MCF 10A (cell line): ENCODE results near the gene GIT1. TPM values are rescaled to one million over a fixed set of nuclear protein-coding genes. Genes with fewer than 3 reads are reported as not detected.
A peak's percentile ranks its signal among the peaks of the same experiment; 100 is the strongest.

Source experiments
- BruUV-seq: library from RNA; stranded (reverse); fragments of 400-500 nt; replicated peaks from 2 replicates; lab custom pipeline; 2021; lab: Mats Ljungman, UMichigan
- CTCF ChIA-PET: fragments of 300-600 bp; sonication (Branson Sonifier 250); formaldehyde crosslinking; extraction: SDS; loops from one replicate; lab custom pipeline; 2021; ENCODE audit warnings: antibody characterized with exemption, inconsistent platforms; lab: Yijun Ruan, JAX
- POLR2A ChIA-PET: fragments of 300-600, 350-650 bp; sonication (Branson Sonifier 250); formaldehyde crosslinking; extraction: SDS; loops from one replicate; lab custom pipeline; 2020; ENCODE audit warnings: antibody characterized with exemption, inconsistent platforms; lab: Yijun Ruan, JAX
- DNase-seq: peaks from one replicate; pipeline ENCODE4 v3.0.0-alpha.2; 2018; ENCODE audit not compliant: unreplicated experiment
- H3K27ac Mint-ChIP-seq: one replicate; pipeline ENCODE4 v1.8.0; 2022; ENCODE audit warnings: mild to moderate bottlenecking, low read depth, mixed read lengths; ENCODE audit not compliant: unreplicated experiment
- H3K27me3 Mint-ChIP-seq: one replicate; pipeline ENCODE4 v1.8.0; 2022; ENCODE audit warnings: mixed read lengths; ENCODE audit not compliant: insufficient read depth, unreplicated experiment
- H3K36me3 Mint-ChIP-seq: one replicate; pipeline ENCODE4 v1.8.0; 2022; ENCODE audit warnings: mild to moderate bottlenecking, moderate library complexity, mixed read lengths; ENCODE audit not compliant: insufficient read depth, unreplicated experiment
- H3K4me1 Mint-ChIP-seq: one replicate; pipeline ENCODE4 v1.8.0; 2022; ENCODE audit warnings: mixed read lengths; ENCODE audit not compliant: insufficient read depth, unreplicated experiment
- H3K4me3 Mint-ChIP-seq: one replicate; pipeline ENCODE4 v1.8.0; 2022; ENCODE audit warnings: mild to moderate bottlenecking, moderate library complexity, mixed read lengths; ENCODE audit not compliant: unreplicated experiment
- H3K9me3 Mint-ChIP-seq: one replicate; pipeline ENCODE4 v1.8.0; 2022; ENCODE audit warnings: mixed read lengths; ENCODE audit not compliant: unreplicated experiment
- CTCF ChIP-seq: fragments of 200-600 bp; IDR thresholded peaks from one replicate; pipeline ENCODE4 v1.8.0; 2022; ENCODE audit warnings: antibody characterized with exemption, mild to moderate bottlenecking; ENCODE audit not compliant: unreplicated experiment
- intact Hi-C: fragments of 100-400 bp; cut with micrococcal nuclease; formaldehyde crosslinking; loops from 2 replicates; pipeline ENCODE4 v1.14.1; 2022
- total RNA-seq: library from RNA; stranded (reverse); gene quantifications from 2 replicates; pipeline ENCODE4 v1.2.3, GENCODE V29; 2022

Gene GIT1
- total RNA-seq, 1 experiment from 2014 or later, result 49.0 TPM

DNA sequence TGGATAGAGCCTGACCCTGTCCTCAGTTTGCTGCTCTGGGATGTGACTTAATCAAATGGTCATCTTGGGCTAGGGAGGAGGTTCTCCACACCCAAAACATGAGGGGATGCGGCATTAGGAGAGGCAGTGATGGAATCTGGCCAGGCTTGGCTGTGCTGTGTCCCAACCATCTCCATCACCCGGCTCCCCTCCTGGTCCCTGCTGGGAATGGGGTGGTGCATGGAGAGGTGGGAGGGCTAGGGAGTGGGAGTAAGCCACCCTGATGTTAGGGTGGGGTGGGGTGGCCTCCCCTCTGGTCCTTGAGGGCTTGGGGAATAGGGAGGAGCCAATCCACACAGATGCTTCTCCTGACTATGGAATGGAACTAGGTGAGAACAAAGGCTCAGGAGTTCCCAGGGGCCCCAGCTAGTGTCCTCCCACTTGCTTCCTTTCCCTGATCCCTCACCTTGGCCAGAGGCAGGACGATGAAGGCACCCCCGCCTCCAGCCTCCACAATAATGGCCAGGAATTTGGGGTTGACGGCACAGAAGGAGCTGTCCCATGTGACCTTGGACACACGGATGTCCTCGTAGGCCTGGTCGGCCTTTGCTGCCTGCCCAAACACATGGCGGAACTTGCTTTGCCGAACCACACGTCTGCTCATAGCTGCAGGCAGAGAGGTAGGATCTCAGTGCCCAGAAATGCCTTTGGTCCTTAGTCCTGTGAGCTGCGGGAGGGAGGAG lies 31.5 kb upstream of the GIT1 start:
- H3K36me3 Mint-ChIP-seq, result peaks cover 9% of the 10 kb centered on the region
- ChIA-PET POLR2A (interaction anchor here (0.6 to 1.3 kb wide), 5 partner anchors 12 to 672 kb away, joined by 3 read pairs; no protein-coding TSS in a partner anchor), CTCF (interaction anchor here (0.5 to 0.9 kb wide), 3 partner anchors 30 to 179 kb away, joined by 3 to 5 read pairs (median 3); no protein-coding TSS in a partner anchor)
- H3K27ac Mint-ChIP-seq, result no peak overlapping the region
- H3K4me3 Mint-ChIP-seq, result no peak overlapping the region
- no peak for DNase-seq
- peaks cover 48% of the 10 kb centered on the region for H3K4me1 Mint-ChIP-seq
- BruUV-seq, result no TSS peak
- H3K27me3 Mint-ChIP-seq, result no peaks in the 10 kb centered on the region
- TF ChIP-seq CTCF, result no peak
- H3K9me3 Mint-ChIP-seq, result no peaks in the 10 kb centered on the region
- intact Hi-C loops, result no loop called here

- Mint-ChIP-seq H3K4me1 (peaks cover 41% of the 10 kb centered on the region), H3K9me3 (no peaks in the 10 kb centered on the region), H3K27me3 (no peaks in the 10 kb centered on the region), H3K27ac (no peak overlapping the region), H3K36me3 (peaks cover 5% of the 10 kb centered on the region), H3K4me3 (no peak overlapping the region)
- TF ChIP-seq CTCF, result no peak
- ChIA-PET POLR2A (interaction anchor here (0.6 to 1.2 kb wide), 7 partner anchors 11 to 671 kb away, joined by 3 to 4 read pairs (median 3); partner anchors contain the start of gene TAOK1), CTCF (interaction anchor here (1.3 kb wide), 1 partner anchor 144 kb away, joined by 4 read pairs; no protein-coding TSS in a partner anchor)
- no TSS peak for BruUV-seq
- peak; percentile 79 for DNase-seq
- intact Hi-C loops, result no loop called here
Measured at GRCh38 chr17:29620271-29620670, 30.8 kb upstream of the GIT1 start.

GRCh38 chr17:29619251-29619650 lies 29.8 kb upstream of the GIT1 start:
- H3K27me3 Mint-ChIP-seq, result no peaks in the 10 kb centered on the region
- intact Hi-C loops, result no loop called here
- peaks cover 5% of the 10 kb centered on the region for H3K36me3 Mint-ChIP-seq
- no peak overlapping the region for H3K27ac Mint-ChIP-seq
- H3K4me1 Mint-ChIP-seq, result peaks cover 38% of the 10 kb centered on the region
- CTCF ChIA-PET, result interaction anchor here (0.7 to 2.1 kb wide), 5 partner anchors 20 to 1330 kb away, joined by 3 to 5 read pairs (median 4); no protein-coding TSS in a partner anchor
- H3K9me3 Mint-ChIP-seq, result no peaks in the 10 kb centered on the region
- H3K4me3 Mint-ChIP-seq, result no peak overlapping the region
- POLR2A ChIA-PET, result interaction anchor here (0.9 kb wide), 1 partner anchor 229 kb away, joined by 3 read pairs; the partner anchor contains the start of gene TAOK1
- BruUV-seq, result no TSS peak
- peak; percentile 29 for DNase-seq
- TF ChIP-seq CTCF, result no peak
